ENCODE data around the gene PXN. TPM values are rescaled to one million over a fixed set of nuclear protein-coding genes. Genes with fewer than 3 reads are reported as not detected.

The PXN gene
- total RNA-seq, 1 experiment from 2014 or later, result 256 TPM

- Mint-ChIP-seq H3K4me3 (ENCODE audit: unreplicated experiment) (peak overlapping the region; percentile 61), H3K27me3 (ENCODE audit: insufficient read depth, unreplicated experiment) (no peaks in the 10 kb centered on the region), H3K36me3 (ENCODE audit: insufficient read depth, unreplicated experiment) (peaks cover 41% of the 10 kb centered on the region), H3K9me3 (ENCODE audit: unreplicated experiment) (no peaks in the 10 kb centered on the region), H3K4me1 (ENCODE audit: insufficient read depth, unreplicated experiment) (peaks cover 74% of the 10 kb centered on the region), H3K27ac (ENCODE audit: low read depth, unreplicated experiment) (peak overlapping the region; percentile 86)
- intact Hi-C loops (cut with micrococcal nuclease), result loop anchor here (1.0 kb wide), 1 partner anchor 60 kb away; the partner anchor contains the start of gene RNU4-2
- ChIA-PET POLR2A (interaction anchor here (1.3 to 17.7 kb wide), 7 partner anchors 9 to 237 kb away, joined by 3 to 549 read pairs (median 88); partner anchors contain the start of genes GCN1, PXN, RNU4-1 and RNU4-2), CTCF (interaction anchor here (1.1 to 12.4 kb wide), 5 partner anchors 17 to 71 kb away, joined by 4 to 454 read pairs (median 86); partner anchors contain the start of genes PXN, RPLP0 and SIRT4)
- TSS peak; percentile 74 for BruUV-seq (replicated peaks)
- no peak for TF ChIP-seq CTCF (IDR thresholded peaks at IDR 0.05; ENCODE audit: unreplicated experiment)
- DNase-seq (ENCODE audit: unreplicated experiment), result no peak
Observed at GRCh38 chr12:120230974-120231315, 34.6 kb downstream of the PXN start.

- DNase-seq (ENCODE audit: unreplicated experiment), result peak; percentile 86
- TF ChIP-seq CTCF (IDR thresholded peaks at IDR 0.05; ENCODE audit: unreplicated experiment), result no peak
- Mint-ChIP-seq H3K4me3 (ENCODE audit: unreplicated experiment) (peak overlapping the region; percentile 61), H3K36me3 (ENCODE audit: insufficient read depth, unreplicated experiment) (peaks cover 43% of the 10 kb centered on the region), H3K27ac (ENCODE audit: low read depth, unreplicated experiment) (peak overlapping the region; percentile 86), H3K9me3 (ENCODE audit: unreplicated experiment) (no peaks in the 10 kb centered on the region), H3K27me3 (ENCODE audit: insufficient read depth, unreplicated experiment) (no peaks in the 10 kb centered on the region), H3K4me1 (ENCODE audit: insufficient read depth, unreplicated experiment) (peaks cover 74% of the 10 kb centered on the region)
- ChIA-PET CTCF (interaction anchor here (0.6 to 12.4 kb wide), 10 partner anchors 12 to 72 kb away, joined by 3 to 454 read pairs (median 4); partner anchors contain the start of genes PXN, RNU4-1, RPLP0 and SIRT4), POLR2A (interaction anchor here (0.6 to 17.7 kb wide), 13 partner anchors 10 to 563 kb away, joined by 3 to 549 read pairs (median 4); partner anchors contain the start of genes GCN1, PRKAB1, PXN and RNU4-1)
- BruUV-seq (replicated peaks), result no TSS peak
- intact Hi-C loops (cut with micrococcal nuclease), result no loop called here
Observed at GRCh38 chr12:120230326-120230973, 35.1 kb downstream of the PXN start.

GRCh38 chr12:120229487-120230325 lies 35.8 kb downstream of the PXN start:
- Mint-ChIP-seq H3K4me1 (ENCODE audit: insufficient read depth, unreplicated experiment) (peaks cover 71% of the 10 kb centered on the region), H3K36me3 (ENCODE audit: insufficient read depth, unreplicated experiment) (peaks cover 50% of the 10 kb centered on the region), H3K27ac (ENCODE audit: low read depth, unreplicated experiment) (peak overlapping the region; percentile 64), H3K27me3 (ENCODE audit: insufficient read depth, unreplicated experiment) (no peaks in the 10 kb centered on the region), H3K9me3 (ENCODE audit: unreplicated experiment) (no peaks in the 10 kb centered on the region), H3K4me3 (ENCODE audit: unreplicated experiment) (peak overlapping the region; percentile 61)
- intact Hi-C loops (cut with micrococcal nuclease), result no loop called here
- ChIA-PET CTCF (interaction anchor here (0.7 to 12.4 kb wide), 8 partner anchors 11 to 73 kb away, joined by 3 to 454 read pairs (median 21); partner anchors contain the start of genes PXN, RPLP0 and SIRT4), POLR2A (interaction anchor here (0.6 to 17.7 kb wide), 16 partner anchors 8 to 972 kb away, joined by 3 to 549 read pairs (median 4); partner anchors contain the start of genes GCN1, PRKAB1, PXN and RNU4-1)
- no peak for TF ChIP-seq CTCF (IDR thresholded peaks at IDR 0.05; ENCODE audit: unreplicated experiment)
- BruUV-seq (replicated peaks), result no TSS peak
- DNase-seq (ENCODE audit: unreplicated experiment), result peak; percentile 89

All from MCF 10A (cell line).